ENCODE measurements around the gene CRAMP1. TPM values are rescaled to one million over a fixed set of nuclear protein-coding genes. Genes with fewer than 3 reads are reported as not detected.

CRAMP1 gene
- total RNA-seq, 1 experiment from 2014 or later = 22.9 TPM

DNA sequence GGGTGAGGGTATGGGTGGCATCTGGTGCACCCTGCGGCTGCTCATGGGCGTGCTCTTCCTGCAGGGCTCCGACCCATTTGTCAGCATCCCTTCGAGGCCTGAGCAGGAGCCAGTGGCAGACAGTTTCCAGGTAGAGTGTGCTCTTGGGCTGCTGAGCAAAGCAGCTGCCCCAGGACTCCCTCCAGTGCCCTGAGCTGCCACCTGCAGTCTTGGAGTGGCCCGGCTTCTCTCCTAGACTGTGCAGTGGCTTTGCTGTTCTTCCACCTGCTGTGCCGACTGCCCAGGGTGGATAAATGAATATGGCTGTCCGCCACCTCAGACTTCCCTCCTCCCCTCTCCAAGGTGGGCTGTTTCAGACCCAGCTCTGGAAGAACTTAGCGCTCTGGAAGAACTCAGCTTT lies 55.1 kb downstream of the CRAMP1 start:
- H3K4me3 ChIP-seq (replicated peaks in 1 of 2; ENCODE audit: low read depth in 1 of 2, low read length in 2 of 2) = no peak overlapping the region
- H3K9me3 ChIP-seq (ENCODE audit: control insufficient read depth in 1 of 2, insufficient read depth in 1 of 2, low read depth in 1 of 2, low read length in 2 of 2) = no peaks in the 10 kb centered on the region
- no TSS peak for BruUV-seq (replicated peaks)
- peaks cover 37 to 59% of the 10 kb centered on the region in 2 experiments for H3K36me3 ChIP-seq (ENCODE audit: control insufficient read depth in 1 of 2, insufficient read depth in 2 of 2, low read length in 2 of 2)
- no peak for TF ChIP-seq CBX3 (IDR thresholded peaks at IDR 0.05; ENCODE audit: low read depth)
- TF ChIP-seq SRF (IDR thresholded peaks at IDR 0.05; ENCODE audit: low read depth) = no peak
- TF ChIP-seq, protein P1, sequence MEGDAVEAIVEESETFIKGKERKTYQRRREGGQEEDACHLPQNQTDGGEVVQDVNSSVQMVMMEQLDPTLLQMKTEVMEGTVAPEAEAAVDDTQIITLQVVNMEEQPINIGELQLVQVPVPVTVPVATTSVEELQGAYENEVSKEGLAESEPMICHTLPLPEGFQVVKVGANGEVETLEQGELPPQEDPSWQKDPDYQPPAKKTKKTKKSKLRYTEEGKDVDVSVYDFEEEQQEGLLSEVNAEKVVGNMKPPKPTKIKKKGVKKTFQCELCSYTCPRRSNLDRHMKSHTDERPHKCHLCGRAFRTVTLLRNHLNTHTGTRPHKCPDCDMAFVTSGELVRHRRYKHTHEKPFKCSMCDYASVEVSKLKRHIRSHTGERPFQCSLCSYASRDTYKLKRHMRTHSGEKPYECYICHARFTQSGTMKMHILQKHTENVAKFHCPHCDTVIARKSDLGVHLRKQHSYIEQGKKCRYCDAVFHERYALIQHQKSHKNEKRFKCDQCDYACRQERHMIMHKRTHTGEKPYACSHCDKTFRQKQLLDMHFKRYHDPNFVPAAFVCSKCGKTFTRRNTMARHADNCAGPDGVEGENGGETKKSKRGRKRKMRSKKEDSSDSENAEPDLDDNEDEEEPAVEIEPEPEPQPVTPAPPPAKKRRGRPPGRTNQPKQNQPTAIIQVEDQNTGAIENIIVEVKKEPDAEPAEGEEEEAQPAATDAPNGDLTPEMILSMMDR (IDR thresholded peaks at IDR 0.05 in 2 of 3, conservative IDR thresholded peaks at IDR 0.05 in 1 of 3; ENCODE audit: borderline replicate concordance in 1 of 3, insufficient read depth in 1 of 3, low read depth in 2 of 3, low read length in 2 of 3) = no peak
- TF ChIP-seq ZFX (IDR thresholded peaks at IDR 0.05) = no peak
- TF ChIP-seq POLR2AphosphoS5 (IDR thresholded peaks at IDR 0.05; ENCODE audit: low read depth, low read length) = no peak
- TF ChIP-seq SP1 (IDR thresholded peaks at IDR 0.05; ENCODE audit: low read depth) = no peak
- TF ChIP-seq, protein P2, sequence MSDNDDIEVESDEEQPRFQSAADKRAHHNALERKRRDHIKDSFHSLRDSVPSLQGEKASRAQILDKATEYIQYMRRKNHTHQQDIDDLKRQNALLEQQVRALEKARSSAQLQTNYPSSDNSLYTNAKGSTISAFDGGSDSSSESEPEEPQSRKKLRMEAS (IDR thresholded peaks at IDR 0.05) = no peak
- TF ChIP-seq EZH2phosphoT487 (IDR thresholded peaks at IDR 0.05; ENCODE audit: borderline replicate concordance) = no peak
- TF ChIP-seq SIN3A (IDR thresholded peaks at IDR 0.05; ENCODE audit: low read depth) = no peak
- TF ChIP-seq, protein P3, sequence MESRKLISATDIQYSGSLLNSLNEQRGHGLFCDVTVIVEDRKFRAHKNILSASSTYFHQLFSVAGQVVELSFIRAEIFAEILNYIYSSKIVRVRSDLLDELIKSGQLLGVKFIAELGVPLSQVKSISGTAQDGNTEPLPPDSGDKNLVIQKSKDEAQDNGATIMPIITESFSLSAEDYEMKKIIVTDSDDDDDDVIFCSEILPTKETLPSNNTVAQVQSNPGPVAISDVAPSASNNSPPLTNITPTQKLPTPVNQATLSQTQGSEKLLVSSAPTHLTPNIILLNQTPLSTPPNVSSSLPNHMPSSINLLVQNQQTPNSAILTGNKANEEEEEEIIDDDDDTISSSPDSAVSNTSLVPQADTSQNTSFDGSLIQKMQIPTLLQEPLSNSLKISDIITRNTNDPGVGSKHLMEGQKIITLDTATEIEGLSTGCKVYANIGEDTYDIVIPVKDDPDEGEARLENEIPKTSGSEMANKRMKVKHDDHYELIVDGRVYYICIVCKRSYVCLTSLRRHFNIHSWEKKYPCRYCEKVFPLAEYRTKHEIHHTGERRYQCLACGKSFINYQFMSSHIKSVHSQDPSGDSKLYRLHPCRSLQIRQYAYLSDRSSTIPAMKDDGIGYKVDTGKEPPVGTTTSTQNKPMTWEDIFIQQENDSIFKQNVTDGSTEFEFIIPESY (IDR thresholded peaks at IDR 0.05; ENCODE audit: extremely low read depth, insufficient replicate concordance, low read length) = no peak
- no peak for TF ChIP-seq FOSL1 (IDR thresholded peaks at IDR 0.05; ENCODE audit: low read depth)
- TF ChIP-seq, protein P4, sequence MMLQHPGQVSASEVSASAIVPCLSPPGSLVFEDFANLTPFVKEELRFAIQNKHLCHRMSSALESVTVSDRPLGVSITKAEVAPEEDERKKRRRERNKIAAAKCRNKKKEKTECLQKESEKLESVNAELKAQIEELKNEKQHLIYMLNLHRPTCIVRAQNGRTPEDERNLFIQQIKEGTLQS (IDR thresholded peaks at IDR 0.05) = no peak
- no peak for TF ChIP-seq CEBPB (IDR thresholded peaks at IDR 0.05; ENCODE audit: low read depth)
- TF ChIP-seq RAD21 (IDR thresholded peaks at IDR 0.05; ENCODE audit: low read depth) = no peak
- no peak for TF ChIP-seq EGR1 (IDR thresholded peaks at IDR 0.05; ENCODE audit: low read depth)
- no peak for TF ChIP-seq EZH2 (IDR thresholded peaks at IDR 0.05)
- H3K4me2 ChIP-seq (ENCODE audit: low read length) = no peak overlapping the region
- no peaks in the 10 kb centered on the region for H3K9me2 ChIP-seq (ENCODE audit: insufficient read depth)
- no peak overlapping the region for H3K27ac ChIP-seq (ENCODE audit: low read depth, low read length)
- DNase-seq (ENCODE audit: low read depth, low spot score) = no peak
- intact Hi-C loops (cut with micrococcal nuclease) = no loop called here
- H2AFZ ChIP-seq (ENCODE audit: low read depth, low read length, poor library complexity, severe bottlenecking) = no peak overlapping the region
- ATAC-seq = peak; percentile 61; the same call in 1 of the 2 replicates
- no peaks in the 10 kb centered on the region for H3K27me3 ChIP-seq (ENCODE audit: insufficient read depth, low read length)
- ChIA-PET CTCF (interaction anchor here (1.4 kb wide), 1 partner anchor 25 kb away, joined by 3 read pairs; no protein-coding TSS in a partner anchor), RAD21 (ENCODE audit: low non-redundant PET in 1 of 2, low total read pairs in 2 of 2, uncharacterized antibody in 2 of 2, unreplicated experiment in 2 of 2) (no interaction called here), POLR2A (no interaction called here)
- H4K20me1 ChIP-seq (ENCODE audit: insufficient read depth) = no peaks in the 10 kb centered on the region
- H3K4me1 ChIP-seq (ENCODE audit: control insufficient read depth in 1 of 2, insufficient read depth in 2 of 2, low read length in 2 of 2) = no peaks in the 10 kb centered on the region
- H3K79me2 ChIP-seq (ENCODE audit: insufficient read depth, low read length) = no peaks in the 10 kb centered on the region
- no peak overlapping the region for H3K9ac ChIP-seq (ENCODE audit: low read length)
